K562 (cell line): Measurements from ENCODE around the gene PHLDB3. TPM values are rescaled to one million over a fixed set of nuclear protein-coding genes. Genes with fewer than 3 reads are reported as not detected.

Experiments
- BCLAF1 ChIP-seq, 2 experiments: fragments of 450-650 bp in 1 of 2; IDR thresholded peaks; 2 replicates each; pipeline ENCODE4 v1.6.1; 2011 to 2017; ENCODE audit warnings: low read depth in 2 of 2, antibody characterized with exemption in 1 of 2, borderline replicate concordance in 1 of 2, low read length in 1 of 2, mild to moderate bottlenecking in 1 of 2, mixed read lengths in 1 of 2; ENCODE audit not compliant: control insufficient read depth in 1 of 2
- BHLHE40 ChIP-seq: IDR thresholded peaks from 2 replicates; pipeline ENCODE4 v1.6.1; 2011; ENCODE audit warnings: low read length, improper control_type of control experiment
- CHD1 ChIP-seq: fragments of 200-600 bp; sonication (generic); IDR thresholded peaks from one replicate; pipeline ENCODE4 v1.6.1; 2012; ENCODE audit warnings: mild to moderate bottlenecking, moderate library complexity, low read length, inconsistent platforms
- EP400 ChIP-seq: fragments of 450-650 bp; IDR thresholded peaks from 2 replicates; pipeline ENCODE4 v1.6.1; 2017; ENCODE audit warnings: antibody characterized with exemption, mild to moderate bottlenecking, moderate library complexity
- FOXJ2 ChIP-seq: fragments of 200-800 bp; sonication (Bioruptor generic); IDR thresholded peaks from 2 replicates; pipeline ENCODE4 v1.6.1; 2016; ENCODE audit warnings: missing genetic modification characterization, missing compliant biosample characterization
- HMG20B ChIP-seq: fragments of 250-450 bp; sonication (Bioruptor Pico); IDR thresholded peaks from 2 replicates; pipeline ENCODE4 v1.5.0; 2021; ENCODE audit warnings: mild to moderate bottlenecking
- KDM2B ChIP-seq: fragments of 250-450 bp; sonication (Bioruptor Pico); IDR thresholded peaks from 2 replicates; pipeline ENCODE4 v1.8.0; 2021; ENCODE audit warnings: mild to moderate bottlenecking, moderate library complexity
- KHSRP ChIP-seq: fragments of 450-650 bp; IDR thresholded peaks from 2 replicates; pipeline ENCODE4 v1.6.1; 2017
- MCM7 ChIP-seq, 2 experiments: fragments of 450-650 bp; IDR thresholded peaks; 2 replicates each; pipeline ENCODE4 v1.6.1; 2016 to 2018
- MTA3 ChIP-seq: fragments of 450-650 bp; formaldehyde crosslinking; IDR thresholded peaks from 2 replicates; pipeline ENCODE4 v1.6.1; 2017; ENCODE audit warnings: mild to moderate bottlenecking, borderline replicate concordance
- NCOA6 ChIP-seq: fragments of 450-650 bp; IDR thresholded peaks from 2 replicates; pipeline ENCODE4 v1.6.1; 2017; ENCODE audit warnings: mild to moderate bottlenecking
- PREB ChIP-seq: sonication (generic); formaldehyde crosslinking; IDR thresholded peaks from 2 replicates; pipeline ENCODE4 v1.8.1; 2023; ENCODE audit warnings: mild to moderate bottlenecking, missing genetic modification reagents
- RNF219 ChIP-seq: fragments of 250-450 bp; sonication (Bioruptor Pico); IDR thresholded peaks from 2 replicates; pipeline ENCODE4 v1.5.0; 2022; ENCODE audit warnings: mild to moderate bottlenecking
- TFE3 ChIP-seq: fragments of 450-650 bp; formaldehyde crosslinking; IDR thresholded peaks from 2 replicates; pipeline ENCODE4 v1.4.0; 2020; ENCODE audit warnings: mild to moderate bottlenecking, mixed read lengths
- XRCC5 ChIP-seq: fragments of 200-400 bp; formaldehyde crosslinking; IDR thresholded peaks from 2 replicates; pipeline ENCODE4 v1.6.1; 2017; ENCODE audit warnings: low read depth, mild to moderate bottlenecking, low read length
- ZBTB1 ChIP-seq: sonication (generic); formaldehyde crosslinking; IDR thresholded peaks from 2 replicates; pipeline ENCODE4 v1.8.1; 2023; ENCODE audit warnings: missing genetic modification reagents, low read depth, mild to moderate bottlenecking, borderline replicate concordance
- ZNF280A ChIP-seq: fragments of 450-650 bp; IDR thresholded peaks from 2 replicates; pipeline ENCODE4 v1.6.1; 2018; ENCODE audit warnings: mild to moderate bottlenecking, low read depth; ENCODE audit not compliant: partially characterized antibody
- ZNF75A ChIP-seq: fragments of 450-650 bp; formaldehyde crosslinking; IDR thresholded peaks from 2 replicates; pipeline ENCODE4 v1.4.0; 2020; ENCODE audit warnings: mild to moderate bottlenecking
- ZNF79 ChIP-seq: fragments of 250-450 bp; sonication (Bioruptor Pico); IDR thresholded peaks from 2 replicates; pipeline ENCODE4 v1.4.0; 2020; ENCODE audit warnings: low read depth, mild to moderate bottlenecking, moderate library complexity
- ZSCAN29 ChIP-seq: fragments of 450-650 bp; IDR thresholded peaks from 2 replicates; pipeline ENCODE4 v1.6.1; 2017
- polyA plus RNA-seq, 8 experiments: library from polyadenylated mRNA; depleted of rRNA in 4 of 8; stranded (reverse) in 5 of 8; unstranded in 3 of 8; fragments of >200 nt; fragmentation: Nextera tagmentation in 2 of 8; fragmentation: Illumina TruSeq in 1 of 8; extraction: Ambion mirVana in 2 of 8; extraction: Trizol in 1 of 8; gene quantifications; 2 replicates each; pipeline versions ENCODE4 v1.2.1 to v1.2.3, GENCODE V29; 2011 to 2014; ENCODE audit warnings: inconsistent platforms in 1 of 8, missing spikeins in 1 of 8
- total RNA-seq, 7 experiments: library from RNA; depleted of rRNA in 6 of 7; stranded (reverse); fragments of >200 nt in 6 of 7; fragmentation: Illumina TruSeq in 2 of 7; extraction: Trizol in 2 of 7; gene quantifications; 2 replicates each; pipeline versions ENCODE4 v1.2.1 to v1.2.3, GENCODE V29; 2011 to 2021; ENCODE audit warnings: low replicate concordance in 1 of 7

The PHLDB3 gene
- total and polyA plus RNA-seq, 9 of the 15 experiments (the other 6 are each of a cell fraction or from before 2014, with no cell fraction given) = 0.04 to 23.5 (median 3.9) TPM

- TF ChIP-seq PREB (no peak), ZNF280A (no peak), ZSCAN29 (no peak), NCOA6 (no peak), KHSRP (no peak), ZNF75A (CRISPR knock-in tag) (no peak), BCLAF1 (IDR thresholded peaks at IDR 0.05; ENCODE audit: borderline replicate concordance in 1 of 2, control insufficient read depth in 1 of 2, low read depth in 2 of 2, low read length in 1 of 2) (no peak), XRCC5 (no peak), ZNF79 (CRISPR knock-in tag) (no peak), TFE3 (no peak), CHD1 (no peak), EP400 (no peak; the same call in 1 of the 2 replicates), KDM2B (no peak), MCM7 (IDR thresholded peaks at IDR 0.05) (no peak), ZBTB1 (CRISPR knock-in tag) (no peak), FOXJ2 (tag) (no peak), RNF219 (no peak), HMG20B (no peak), BHLHE40 (no peak), MTA3 (peak; percentile 53; the same call in 1 of the 2 replicates)
Measured at GRCh38 chr19:43474986-43475705, 29.4 kb downstream of the PHLDB3 start (continued).
